PC-9 (cell line): ENCODE measurements around the gene SIGLEC11. TPM values are rescaled to one million over a fixed set of nuclear protein-coding genes. Genes with fewer than 3 reads are reported as not detected.
A peak's percentile ranks its signal among the peaks of the same experiment; 100 is the strongest.

Experiments
- BruUV-seq: library from RNA; stranded (reverse); fragments of 400-500 nt; replicated peaks from 2 replicates; lab custom pipeline; 2021; lab: Mats Ljungman, UMichigan
- CTCF ChIA-PET: fragments of 300-600 bp; sonication (Branson Sonifier 250); formaldehyde crosslinking; loops from one replicate; lab custom pipeline; 2022; ENCODE audit warnings: antibody characterized with exemption; lab: Charles Lee
- POLR2A ChIA-PET: fragments of 300-600 bp; sonication (Branson Sonifier 250); formaldehyde crosslinking; loops from one replicate; lab custom pipeline; 2022; ENCODE audit warnings: antibody characterized with exemption; ENCODE audit not compliant: unreplicated experiment; lab: Charles Lee
- DNase-seq, 2 experiments: peaks; one replicate each; pipeline versions ENCODE4 v3.0.0 to v3.0.0-alpha.2; 2015 to 2022; ENCODE audit warnings: mixed read lengths in 1 of 2
- H2AFZ ChIP-seq: fragments of 200-600 bp; sonication (generic); 2 replicates; pipeline ENCODE4 v1.8.1; 2017; ENCODE audit warnings: antibody characterized with exemption
- H3F3A ChIP-seq: fragments of 200-600 bp; sonication (generic); 2 replicates; pipeline ENCODE4 v1.8.1; 2017; ENCODE audit warnings: antibody characterized with exemption, mild to moderate bottlenecking, low read depth; ENCODE audit not compliant: insufficient read depth
- H3K27ac ChIP-seq: fragments of 200-600 bp; sonication (generic); 2 replicates; pipeline ENCODE4 v1.6.1; 2016; ENCODE audit warnings: mixed run types
- H3K27me3 ChIP-seq: fragments of 200-600 bp; sonication (generic); 2 replicates; pipeline ENCODE4 v1.6.1; 2016; ENCODE audit warnings: low read depth, mixed run types; ENCODE audit not compliant: insufficient read depth
- H3K36me3 ChIP-seq: fragments of 200-600 bp; sonication (generic); 2 replicates; pipeline ENCODE4 v1.6.1; 2016; ENCODE audit warnings: low read depth, mixed run types
- H3K4me1 ChIP-seq: fragments of 200-600 bp; sonication (generic); replicated peaks from 2 replicates; pipeline ENCODE4 v1.6.1; 2016; ENCODE audit warnings: mixed run types; ENCODE audit not compliant: insufficient read depth
- H3K4me2 ChIP-seq: fragments of 200-600 bp; sonication (generic); 2 replicates; pipeline ENCODE4 v1.6.1; 2017; ENCODE audit warnings: mixed run types
- H3K4me3 ChIP-seq: fragments of 200-600 bp; sonication (generic); 2 replicates; pipeline ENCODE4 v1.6.1; 2016; ENCODE audit warnings: mixed run types
- H3K79me2 ChIP-seq: fragments of 200-600 bp; sonication (generic); 2 replicates; pipeline ENCODE4 v1.6.1; 2017; ENCODE audit warnings: low read depth, mixed run types
- H3K9me2 ChIP-seq: fragments of 200-600 bp; sonication (generic); 2 replicates; pipeline ENCODE4 v1.8.1; 2017; ENCODE audit warnings: mild to moderate bottlenecking; ENCODE audit not compliant: insufficient read depth
- H3K9me3 ChIP-seq: fragments of 200-600 bp; sonication (generic); 2 replicates; pipeline ENCODE4 v1.8.1; 2016; ENCODE audit warnings: low read depth; ENCODE audit not compliant: insufficient read depth
- H4K20me1 ChIP-seq: fragments of 200-600 bp; sonication (generic); 2 replicates; pipeline ENCODE4 v1.8.1; 2017; ENCODE audit not compliant: insufficient read depth
- EZH2 ChIP-seq: fragments of 200-600 bp; sonication (generic); IDR thresholded peaks from 2 replicates; pipeline ENCODE4 v1.8.0; 2017; ENCODE audit warnings: antibody characterized with exemption, low read depth
- intact Hi-C: fragments of 100-400 bp; cut with micrococcal nuclease; formaldehyde crosslinking; loops from one replicate; pipeline ENCODE4 v1.10.0; 2022; ENCODE audit not compliant: unreplicated experiment
- total RNA-seq: library from RNA; stranded (reverse); gene quantifications from 2 replicates; pipeline ENCODE4 v1.2.3, GENCODE V29; 2021
- TF ChIP-seq, protein P1 (sequence below): fragments of 200-600 bp; sonication (generic); conservative IDR thresholded peaks from 2 replicates; pipeline ENCODE4 v1.6.1; 2017; ENCODE audit warnings: mixed run types, antibody characterized with exemption, mild to moderate bottlenecking, moderate library complexity

The SIGLEC11 gene
- total RNA-seq, 1 experiment from 2014 or later: not detected

DNA sequence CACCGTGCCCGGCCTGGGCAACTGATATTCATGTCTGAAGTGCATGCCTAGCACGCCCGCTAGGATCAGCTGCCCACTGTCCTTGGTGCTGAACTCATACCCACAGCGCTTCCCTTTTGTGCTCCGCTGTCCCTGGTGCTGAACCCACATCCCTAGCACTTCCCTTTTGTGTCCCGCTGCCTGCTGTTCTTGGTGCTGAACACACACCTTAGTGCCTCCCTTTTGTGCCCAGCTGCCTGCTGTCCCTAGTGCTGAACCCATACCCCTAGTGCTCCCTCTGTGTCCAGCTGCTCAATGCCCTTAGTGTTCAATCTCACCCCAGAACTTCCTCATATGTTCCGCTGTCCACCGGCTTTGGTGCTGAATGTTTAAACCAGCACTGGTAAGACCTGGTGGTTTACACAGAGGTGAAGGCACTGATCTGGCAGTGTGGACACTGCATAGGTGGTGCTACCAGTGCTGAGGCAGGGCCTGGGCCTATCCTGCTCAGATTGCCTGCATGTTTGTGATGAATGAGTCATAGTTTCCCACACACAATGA, 26.3 kb upstream of the SIGLEC11 start:
- CTCF ChIA-PET: interaction anchor here (0.7 kb wide), 1 partner anchor 11 kb away, joined by 3 read pairs; no protein-coding TSS in a partner anchor
- no peaks in the 10 kb centered on the region for H3K4me1 ChIP-seq
- no TSS peak for BruUV-seq
- no peaks in the 10 kb centered on the region for H3K27me3 ChIP-seq
- H3K9me3 ChIP-seq: no peaks in the 10 kb centered on the region
- no peaks in the 10 kb centered on the region for H3K79me2 ChIP-seq
- intact Hi-C loops: loop anchor here (1.0 kb wide), 1 partner anchor 17 kb away; no protein-coding TSS in a partner anchor
- TF ChIP-seq, protein P1, sequence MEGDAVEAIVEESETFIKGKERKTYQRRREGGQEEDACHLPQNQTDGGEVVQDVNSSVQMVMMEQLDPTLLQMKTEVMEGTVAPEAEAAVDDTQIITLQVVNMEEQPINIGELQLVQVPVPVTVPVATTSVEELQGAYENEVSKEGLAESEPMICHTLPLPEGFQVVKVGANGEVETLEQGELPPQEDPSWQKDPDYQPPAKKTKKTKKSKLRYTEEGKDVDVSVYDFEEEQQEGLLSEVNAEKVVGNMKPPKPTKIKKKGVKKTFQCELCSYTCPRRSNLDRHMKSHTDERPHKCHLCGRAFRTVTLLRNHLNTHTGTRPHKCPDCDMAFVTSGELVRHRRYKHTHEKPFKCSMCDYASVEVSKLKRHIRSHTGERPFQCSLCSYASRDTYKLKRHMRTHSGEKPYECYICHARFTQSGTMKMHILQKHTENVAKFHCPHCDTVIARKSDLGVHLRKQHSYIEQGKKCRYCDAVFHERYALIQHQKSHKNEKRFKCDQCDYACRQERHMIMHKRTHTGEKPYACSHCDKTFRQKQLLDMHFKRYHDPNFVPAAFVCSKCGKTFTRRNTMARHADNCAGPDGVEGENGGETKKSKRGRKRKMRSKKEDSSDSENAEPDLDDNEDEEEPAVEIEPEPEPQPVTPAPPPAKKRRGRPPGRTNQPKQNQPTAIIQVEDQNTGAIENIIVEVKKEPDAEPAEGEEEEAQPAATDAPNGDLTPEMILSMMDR: 0 out of 2 replicates have a peak, but pooled peaks have one; percentile 10
- TF ChIP-seq EZH2: no peak
- H3K4me2 ChIP-seq: no peak overlapping the region
- peaks cover 38% of the 10 kb centered on the region for H4K20me1 ChIP-seq
- peak; percentile 69 to 90 for DNase-seq
- H3F3A ChIP-seq: peaks cover 23% of the 10 kb centered on the region
- POLR2A ChIA-PET: interaction anchor here (0.6 kb wide), 1 partner anchor 18 kb away, joined by 13 read pairs; no protein-coding TSS in a partner anchor
- no peak overlapping the region for H2AFZ ChIP-seq
- peaks cover 7% of the 10 kb centered on the region; the same call in 1 of the 2 replicates for H3K36me3 ChIP-seq
- no peak overlapping the region for H3K27ac ChIP-seq
- H3K9me2 ChIP-seq: no peaks in the 10 kb centered on the region
- H3K4me3 ChIP-seq: no peak overlapping the region

DNA sequence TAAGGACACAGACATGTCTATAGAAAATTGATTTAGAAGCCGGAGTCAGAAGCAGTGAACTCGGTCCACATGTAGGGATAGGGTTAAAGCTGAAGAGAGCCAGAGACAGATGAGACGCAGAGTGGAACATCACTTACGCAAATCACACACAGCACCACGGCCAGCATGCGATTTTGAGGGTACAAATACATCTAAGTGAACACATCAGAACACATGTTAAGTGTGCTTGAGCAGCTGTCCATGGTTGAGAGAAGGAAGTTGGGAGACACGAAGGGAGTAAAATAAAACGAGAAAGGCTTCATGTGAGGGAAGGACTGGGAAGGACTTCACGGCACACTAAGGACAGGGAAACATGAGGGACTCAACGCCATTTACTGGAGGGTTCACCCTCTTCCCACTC, 25.4 kb upstream of the SIGLEC11 start:
- no peaks in the 10 kb centered on the region for H3K79me2 ChIP-seq
- H3K36me3 ChIP-seq: peaks cover 11% of the 10 kb centered on the region; the same call in 1 of the 2 replicates
- H3K4me2 ChIP-seq: no peak overlapping the region
- DNase-seq: no peak
- intact Hi-C loops: no loop called here
- H3K27ac ChIP-seq: no peak overlapping the region
- TF ChIP-seq, protein P1: no peak
- TF ChIP-seq EZH2: no peak
- H3K4me1 ChIP-seq: no peaks in the 10 kb centered on the region
- H2AFZ ChIP-seq: no peak overlapping the region
- no peaks in the 10 kb centered on the region for H3K9me2 ChIP-seq
- H3F3A ChIP-seq: peaks cover 23% of the 10 kb centered on the region
- CTCF ChIA-PET: interaction anchor here (0.7 kb wide), 1 partner anchor 11 kb away, joined by 3 read pairs; no protein-coding TSS in a partner anchor
- H4K20me1 ChIP-seq: peaks cover 38% of the 10 kb centered on the region
- no peak overlapping the region for H3K4me3 ChIP-seq
- no peaks in the 10 kb centered on the region for H3K9me3 ChIP-seq
- H3K27me3 ChIP-seq: no peaks in the 10 kb centered on the region
- POLR2A ChIA-PET: no interaction called here
- no TSS peak for BruUV-seq

GRCh38 chr19:49985871-49986270, 24.9 kb upstream of the SIGLEC11 start:
- Histone ChIP-seq H3K27me3 (no peaks in the 10 kb centered on the region), H3K4me2 (no peak overlapping the region), H3K9me3 (no peaks in the 10 kb centered on the region), H3K36me3 (peaks cover 11% of the 10 kb centered on the region; the same call in 1 of the 2 replicates), H4K20me1 (peaks cover 38% of the 10 kb centered on the region), H3K4me3 (no peak overlapping the region), H3K4me1 (no peaks in the 10 kb centered on the region), H3K79me2 (no peaks in the 10 kb centered on the region), H3F3A (peaks cover 23% of the 10 kb centered on the region), H3K9me2 (no peaks in the 10 kb centered on the region), H2AFZ (no peak overlapping the region), H3K27ac (no peak overlapping the region)
- no TSS peak for BruUV-seq
- DNase-seq: no peak
- ChIA-PET POLR2A (no interaction called here), CTCF (no interaction called here)
- intact Hi-C loops: no loop called here
- TF ChIP-seq EZH2: no peak
- TF ChIP-seq, protein P1: no peak
